MM.1S (cell line): ENCODE measurements around the gene CEP170B.
"Not testable (repeated sequence)": the region's sequence is repeated elsewhere in the genome, so short reads cannot be mapped to it uniquely, and the experiment has no call there.

Source experiments
- EZH2 ChIP-seq: fragments of 300-600 bp; sonication (generic); optimal IDR thresholded peaks from 2 replicates; pipeline ENCODE3; 2017; ENCODE audit warnings: low read depth, mild to moderate bottlenecking, antibody characterized with exemption, low read length, mixed read lengths
- EZH2phosphoT487 ChIP-seq: fragments of 300-600 bp; sonication (generic); IDR thresholded peaks from 2 replicates; pipeline ENCODE4 v1.6.1; 2018; ENCODE audit warnings: antibody characterized with exemption, low read length
- TF ChIP-seq, protein P1 (sequence below): fragments of 300-600 bp; sonication (generic); IDR thresholded peaks from 2 replicates; pipeline ENCODE4 v1.5.1; 2016; ENCODE audit warnings: antibody characterized with exemption, low read length, mixed read lengths

DNA sequence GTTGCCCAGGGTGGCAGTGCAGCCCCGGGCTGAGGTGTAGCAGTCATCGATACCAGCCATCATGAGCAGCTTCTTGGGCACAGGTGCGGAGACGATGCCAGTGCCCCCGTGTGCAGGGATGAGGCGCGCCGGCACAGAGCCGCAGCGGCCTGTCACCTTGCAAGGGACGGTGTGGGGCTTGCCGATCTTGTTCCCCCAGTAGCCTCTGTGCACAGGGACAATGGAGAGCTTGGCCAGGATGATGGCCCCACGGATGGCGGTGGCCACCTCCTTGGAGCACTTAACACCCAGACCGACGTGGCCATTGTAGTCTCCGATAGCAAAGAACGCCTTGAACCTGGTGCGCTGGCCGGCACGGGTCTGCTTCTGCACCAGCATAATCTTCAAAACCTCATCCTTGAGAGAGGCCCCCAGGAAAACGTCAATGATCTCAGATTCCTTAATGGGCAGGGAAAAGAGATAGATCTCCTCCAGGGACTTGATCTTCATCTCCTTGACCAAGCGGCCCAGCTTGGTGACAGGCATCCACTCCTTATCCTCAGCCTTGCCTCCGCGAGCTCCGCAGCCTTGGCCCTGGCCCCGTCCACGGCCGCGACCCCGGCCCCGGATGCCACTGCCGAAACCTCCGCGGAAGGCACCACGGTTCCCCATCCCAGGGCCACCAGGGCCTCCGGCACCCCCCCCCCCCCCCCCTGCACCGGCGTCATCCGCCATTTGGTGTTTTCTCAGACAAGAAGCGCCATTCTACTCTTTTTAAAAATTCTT lies 28.7 kb upstream of the CEP170B start:
- TF ChIP-seq, protein P1, sequence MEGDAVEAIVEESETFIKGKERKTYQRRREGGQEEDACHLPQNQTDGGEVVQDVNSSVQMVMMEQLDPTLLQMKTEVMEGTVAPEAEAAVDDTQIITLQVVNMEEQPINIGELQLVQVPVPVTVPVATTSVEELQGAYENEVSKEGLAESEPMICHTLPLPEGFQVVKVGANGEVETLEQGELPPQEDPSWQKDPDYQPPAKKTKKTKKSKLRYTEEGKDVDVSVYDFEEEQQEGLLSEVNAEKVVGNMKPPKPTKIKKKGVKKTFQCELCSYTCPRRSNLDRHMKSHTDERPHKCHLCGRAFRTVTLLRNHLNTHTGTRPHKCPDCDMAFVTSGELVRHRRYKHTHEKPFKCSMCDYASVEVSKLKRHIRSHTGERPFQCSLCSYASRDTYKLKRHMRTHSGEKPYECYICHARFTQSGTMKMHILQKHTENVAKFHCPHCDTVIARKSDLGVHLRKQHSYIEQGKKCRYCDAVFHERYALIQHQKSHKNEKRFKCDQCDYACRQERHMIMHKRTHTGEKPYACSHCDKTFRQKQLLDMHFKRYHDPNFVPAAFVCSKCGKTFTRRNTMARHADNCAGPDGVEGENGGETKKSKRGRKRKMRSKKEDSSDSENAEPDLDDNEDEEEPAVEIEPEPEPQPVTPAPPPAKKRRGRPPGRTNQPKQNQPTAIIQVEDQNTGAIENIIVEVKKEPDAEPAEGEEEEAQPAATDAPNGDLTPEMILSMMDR = not testable (repeated sequence)
- not testable (repeated sequence) for TF ChIP-seq EZH2, EZH2phosphoT487
